Activated CD4-positive, alpha-beta T cell treated with anti-CD3 and anti-CD28 coated beads, Interleukin-2, amount 50 U/mL, for 24 hours (primary cell): Measurements from ENCODE around the gene SRCIN1.

Experiments
- DNase-seq, 2 donors: peaks; one replicate each; pipeline ENCODE4 v3.0.0-alpha.2; 2020; ENCODE audit warnings: low read depth in 1 of 2, low spot score in 1 of 2

SRCIN1 gene

DNA sequence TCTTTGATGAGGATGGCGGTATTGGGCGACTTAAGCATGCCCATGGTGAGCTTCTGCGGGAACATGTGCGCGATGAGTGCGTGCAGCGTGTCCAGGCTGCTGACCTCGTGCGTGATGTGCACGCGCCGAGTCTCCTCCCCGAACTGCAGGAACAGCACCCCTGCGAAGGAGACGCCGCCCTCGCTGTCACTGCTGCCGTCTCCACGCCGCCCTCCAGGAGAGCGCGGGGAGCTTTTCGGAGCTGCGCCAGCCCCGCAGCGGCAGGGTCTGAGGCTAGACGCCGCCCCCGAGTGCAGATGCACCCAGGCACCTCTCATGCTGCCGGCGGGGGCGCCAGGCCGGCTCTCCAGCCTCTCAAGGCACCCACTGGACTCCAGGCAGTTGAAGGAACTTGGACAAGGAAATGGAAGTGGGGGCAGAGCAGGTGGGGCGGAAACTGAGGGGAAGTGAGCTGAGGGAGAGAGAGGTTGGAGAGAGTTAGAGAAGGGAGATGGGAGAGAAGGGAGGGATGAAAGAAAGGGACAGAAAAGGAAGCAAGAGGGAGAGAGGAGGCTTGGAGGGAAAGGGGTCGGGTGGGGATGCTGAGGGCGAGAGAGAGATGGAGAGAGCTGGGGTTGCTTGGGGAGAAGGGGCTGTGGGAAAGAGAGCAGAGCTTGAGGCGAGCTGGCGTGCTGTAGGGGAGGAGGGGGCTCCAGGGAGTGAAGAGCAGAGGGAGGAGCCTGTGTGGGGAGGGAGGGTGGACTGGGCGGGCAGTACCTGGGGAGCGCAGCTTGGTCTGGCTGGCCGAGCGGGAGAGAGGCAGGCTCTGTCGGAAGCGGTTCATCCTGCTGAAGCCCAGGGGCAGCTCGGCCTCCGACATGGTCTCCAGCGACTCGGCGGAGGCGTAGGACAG, 42.1 kb downstream of the SRCIN1 start:
- DNase-seq, result no peak

DNA sequence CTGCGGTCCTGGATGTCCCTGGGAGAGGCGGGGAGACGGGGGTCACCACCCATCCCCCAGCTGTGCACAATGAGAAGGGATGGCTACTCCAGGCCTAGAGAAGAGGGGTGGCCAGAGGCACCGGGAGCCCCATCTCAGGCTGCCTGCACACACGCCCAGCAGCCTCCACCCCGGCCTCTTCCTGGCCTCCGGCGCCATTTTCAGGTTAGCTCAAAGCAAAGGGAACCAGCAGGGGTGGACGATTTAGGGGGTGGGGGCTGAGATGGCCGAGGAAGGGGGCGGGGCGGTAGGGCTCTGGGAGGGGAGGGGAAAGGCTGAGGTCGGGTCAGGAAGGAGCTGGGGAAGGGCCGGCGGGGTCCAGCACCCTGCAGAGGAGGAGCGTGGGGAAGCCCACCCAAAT, 42.8 kb downstream of the SRCIN1 start:
- DNase-seq, result no peak

DNA sequence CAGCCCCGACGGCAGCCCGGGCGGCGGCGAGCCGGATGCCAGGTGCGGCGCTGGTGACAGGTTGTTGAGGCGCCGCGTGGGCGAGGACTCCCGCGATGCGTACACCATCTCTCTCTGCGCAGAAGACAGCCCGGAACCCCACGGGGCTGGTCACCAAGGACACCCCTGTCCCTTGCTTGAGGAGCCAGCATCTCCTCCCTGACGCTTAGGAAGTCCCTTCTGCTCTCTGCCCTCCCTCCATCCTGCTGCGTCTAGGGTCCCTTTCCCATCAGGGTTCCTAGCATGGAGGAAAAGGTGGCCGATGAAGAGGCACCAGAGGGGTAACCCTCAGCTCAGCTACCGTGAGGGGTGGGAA, 43.6 kb downstream of the SRCIN1 start:
- no peak for DNase-seq

DNA sequence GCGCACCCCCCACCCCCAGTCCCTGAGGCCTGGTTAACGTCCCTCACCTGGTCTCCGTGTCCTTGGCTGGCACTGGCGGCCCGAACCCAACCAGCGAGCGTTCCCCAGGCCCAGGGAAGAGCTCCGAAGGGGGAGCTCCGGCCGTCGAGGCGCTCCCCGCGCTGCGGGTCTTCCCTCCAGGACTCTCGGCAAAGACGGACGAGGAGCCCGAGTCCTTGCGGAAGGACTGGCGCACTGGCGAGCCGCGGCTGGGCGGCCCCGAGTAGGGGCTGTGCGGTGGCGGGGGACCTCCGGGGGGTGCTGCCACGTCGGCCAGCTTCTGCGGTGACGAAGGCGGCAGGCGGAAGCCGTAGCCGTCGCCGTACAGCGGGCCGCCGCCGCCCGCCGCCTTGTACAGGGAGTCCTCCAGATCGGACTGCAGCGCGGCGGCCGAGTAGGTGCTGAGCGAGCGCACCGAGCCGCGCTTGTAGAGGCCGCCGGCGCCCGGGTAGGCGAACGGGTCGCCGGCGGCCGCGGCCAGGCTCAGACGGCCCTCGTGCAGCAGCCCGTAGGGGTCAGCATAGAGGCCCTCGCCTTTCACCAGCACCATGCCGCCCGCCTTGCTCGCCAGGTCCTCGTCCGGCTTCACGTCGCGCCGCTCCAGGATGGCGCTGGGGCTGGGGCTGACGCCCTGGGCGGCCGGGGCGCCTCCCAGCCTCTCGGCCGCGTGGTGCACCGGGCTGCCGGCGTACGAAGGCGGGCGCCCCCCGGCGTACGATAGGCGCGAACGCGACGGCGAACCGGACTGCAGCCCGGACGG, 44.1 kb downstream of the SRCIN1 start:
- no peak for DNase-seq

- DNase-seq, result no peak
These were observed 45.0 kb downstream of the SRCIN1 start for GRCh38 chr17:38560503-38561318.

DNA sequence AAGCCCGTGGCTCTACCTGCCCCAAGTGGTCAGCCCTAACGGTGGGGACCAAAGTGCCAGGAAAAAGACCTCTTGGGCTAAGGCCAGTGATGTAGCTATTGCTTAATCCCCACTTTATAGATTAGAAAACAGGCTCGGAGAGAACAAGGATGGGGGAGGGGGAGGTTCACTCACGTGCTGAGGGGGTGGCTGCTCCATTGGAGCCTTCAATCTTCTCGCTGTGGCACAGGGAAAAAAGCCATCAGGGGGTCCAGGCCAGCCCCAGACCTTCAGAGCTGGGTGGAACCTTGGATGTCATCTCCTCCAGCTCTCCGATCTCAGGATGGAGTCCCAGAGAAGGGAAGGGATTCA, 45.9 kb downstream of the SRCIN1 start:
- no peak for DNase-seq

DNA sequence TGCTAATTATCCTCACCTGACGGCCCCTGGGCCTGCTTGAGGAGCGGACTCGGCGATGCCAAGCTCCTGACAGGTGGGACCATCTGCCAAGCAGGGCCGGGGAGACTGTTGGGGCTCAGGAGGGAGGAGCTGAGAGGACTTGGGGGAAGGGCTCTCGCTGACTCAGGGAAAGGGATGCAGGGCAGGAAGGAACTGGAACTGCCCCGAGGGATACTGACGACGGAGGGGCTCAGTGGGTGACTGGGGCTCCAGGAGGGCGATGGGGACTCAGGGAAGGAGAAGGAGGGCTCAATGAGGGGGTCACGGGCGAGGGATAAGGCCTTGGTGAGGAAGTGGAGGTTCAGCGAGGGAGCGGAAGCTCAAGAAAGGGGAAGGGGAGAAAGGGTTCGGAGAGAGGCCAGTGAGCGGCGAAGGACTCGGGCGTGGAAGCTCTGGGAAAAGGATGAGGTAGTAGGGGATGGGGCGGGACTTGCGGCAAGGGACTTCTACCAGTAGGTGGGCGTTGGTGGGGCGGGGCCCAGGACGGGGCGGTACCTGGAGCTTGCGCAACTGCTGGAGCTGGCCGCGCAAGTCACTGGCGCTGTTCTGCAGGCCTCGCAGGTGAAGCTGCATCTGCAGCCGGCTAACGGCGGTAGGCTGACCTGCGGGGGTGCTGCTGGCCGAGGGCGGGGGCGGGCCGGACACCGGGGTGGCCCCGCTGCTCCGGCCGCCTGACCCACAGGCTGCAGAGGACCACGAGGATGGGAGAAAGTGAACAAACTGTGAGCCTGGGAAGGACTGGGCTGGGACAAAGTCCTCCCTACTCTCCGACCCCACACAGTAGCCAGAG, 46.5 kb downstream of the SRCIN1 start:
- DNase-seq, result peak; percentile 80 to 86

GRCh38 chr17:38558728-38559050, 47.1 kb downstream of the SRCIN1 start:
- no peak for DNase-seq

GRCh38 chr17:38557836-38558727, 47.7 kb downstream of the SRCIN1 start:
- peak; percentile 83 to 84 for DNase-seq

- DNase-seq, result no peak
These were observed 48.4 kb downstream of the SRCIN1 start for GRCh38 chr17:38557396-38557795.

DNA sequence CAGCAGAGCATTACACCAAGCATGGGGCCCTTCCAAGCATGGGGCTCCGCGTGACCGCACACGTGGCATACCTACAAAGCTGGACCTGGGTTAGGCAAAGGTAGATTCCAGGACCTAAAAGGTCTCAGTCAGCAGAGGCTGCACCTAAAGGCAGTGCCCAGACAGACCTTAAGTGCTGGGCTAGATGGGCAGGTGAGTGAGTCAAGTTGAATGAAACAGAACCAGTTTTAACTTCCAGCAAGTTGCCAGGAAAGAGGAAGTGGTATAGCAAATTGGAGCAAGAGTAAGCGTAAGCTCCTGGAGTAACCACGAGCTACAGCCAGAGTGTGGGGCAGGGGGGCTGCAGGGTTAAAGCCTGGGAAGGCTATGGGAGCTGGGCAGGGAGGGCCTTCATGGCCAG, 49.5 kb downstream of the SRCIN1 start:
- no peak for DNase-seq

- DNase-seq, result no peak
These were observed 51.1 kb downstream of the SRCIN1 start for GRCh38 chr17:38554430-38555350.

DNA sequence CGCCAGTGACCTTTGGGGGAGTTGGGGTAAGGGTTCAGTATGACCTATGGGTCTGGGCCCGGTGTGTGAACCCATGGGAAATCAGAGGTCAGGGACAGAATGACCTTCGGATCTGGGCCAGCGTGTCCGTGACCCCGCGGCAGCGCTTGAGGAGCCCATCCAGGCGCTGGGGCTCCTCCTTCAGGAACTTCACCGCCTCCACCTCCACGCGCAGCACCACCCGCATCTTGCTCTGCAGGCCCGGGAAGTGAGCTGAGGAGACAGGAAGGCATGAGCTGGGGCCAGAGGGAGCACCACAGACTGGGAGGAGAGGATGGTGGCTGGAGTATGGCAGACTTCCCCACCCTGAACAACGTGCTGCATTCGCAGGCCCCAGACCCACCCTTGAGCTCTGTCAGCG, 53.4 kb downstream of the SRCIN1 start:
- no peak for DNase-seq

GRCh38 chr17:38551121-38551520, 54.6 kb downstream of the SRCIN1 start:
- DNase-seq, result no peak

GRCh38 chr17:38550661-38551060, 55.1 kb downstream of the SRCIN1 start:
- DNase-seq, result no peak

- no peak for DNase-seq
These were observed 56.5 kb downstream of the SRCIN1 start for GRCh38 chr17:38549285-38549684.

DNA sequence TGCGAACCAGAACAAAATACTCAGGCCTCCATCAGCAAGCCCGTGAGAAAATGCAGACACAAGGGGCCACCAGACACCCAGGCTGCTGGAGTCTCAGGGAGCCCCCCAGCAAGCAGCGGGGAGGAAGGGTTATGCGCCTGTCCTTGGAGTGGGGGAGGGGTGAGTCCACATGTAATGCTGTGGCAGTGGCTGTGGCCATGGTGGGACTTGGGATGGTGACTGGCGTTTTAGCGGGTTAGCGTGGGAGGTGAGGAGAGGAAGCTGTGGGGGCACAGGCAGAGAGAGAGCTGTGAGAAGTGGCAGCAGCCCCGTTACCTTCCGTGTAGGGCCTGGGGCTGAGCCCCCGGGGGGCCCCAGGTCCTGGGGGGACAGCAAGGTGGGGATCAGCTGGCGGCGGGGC, 58.3 kb downstream of the SRCIN1 start:
- no peak for DNase-seq

- DNase-seq, result no peak
These were observed 59.4 kb downstream of the SRCIN1 start for GRCh38 chr17:38546396-38546795.
